Suprapubic skin (tissue), 4 donors: ENCODE results near the gene ONECUT3. TPM values are rescaled to one million over a fixed set of nuclear protein-coding genes. Genes with fewer than 3 reads are reported as not detected.

Experiments used
- DNase-seq, 2 donors: peaks; one replicate each; pipeline ENCODE4 v3.0.0-alpha.2; 2019; ENCODE audit warnings: low spot score in 2 of 2
- H3K27ac ChIP-seq: fragments of 200-600 bp; sonication (generic); one replicate; pipeline ENCODE4 v1.5.1; 2019
- H3K27me3 ChIP-seq: fragments of 200-600 bp; sonication (generic); one replicate; pipeline ENCODE4 v1.5.1; 2019
- H3K36me3 ChIP-seq: fragments of 200-600 bp; sonication (generic); one replicate; pipeline ENCODE4 v1.5.1; 2019
- H3K4me1 ChIP-seq: fragments of 200-600 bp; sonication (generic); one replicate; pipeline ENCODE4 v1.5.1; 2019
- H3K4me3 ChIP-seq: fragments of 200-600 bp; sonication (generic); one replicate; pipeline ENCODE4 v1.5.1; 2019; ENCODE audit warnings: mild to moderate bottlenecking
- H3K9me3 ChIP-seq: fragments of 200-600 bp; sonication (generic); one replicate; pipeline ENCODE4 v1.5.1; 2019
- EP300 ChIP-seq: sonication (generic); formaldehyde crosslinking; IDR thresholded peaks from one replicate; pipeline ENCODE4 v1.6.1; 2017; ENCODE audit warnings: antibody characterized with exemption
- POLR2A ChIP-seq, 2 donors: fragments of 450-650 bp; IDR thresholded peaks; one replicate each; pipeline ENCODE4 v1.6.1; 2017; ENCODE audit warnings: antibody characterized with exemption in 2 of 2, mild to moderate bottlenecking in 2 of 2, moderate library complexity in 2 of 2
- POLR2AphosphoS5 ChIP-seq, 3 donors: sonication (generic); formaldehyde crosslinking; IDR thresholded peaks; one replicate each; pipeline ENCODE4 v1.6.1; 2017; ENCODE audit warnings: antibody characterized with exemption in 3 of 3
- WGBS: methylation state at CpG from one replicate; pipeline ENCODE4 v1.1.5; 2018; 5-methylcytosine and 5-hydroxymethylcytosine counted together
- total RNA-seq, 4 donors: library from RNA; depleted of rRNA; stranded (reverse); fragments of >200 nt; gene quantifications; one replicate each; pipeline ENCODE4 v1.1.0, GENCODE V29; 2016
- TF ChIP-seq, protein P1 (sequence below), 2 donors: fragments of 200-600 bp in 1 of 2; fragments of 450-650 bp in 1 of 2; sonication (generic) in 1 of 2; IDR thresholded peaks; one replicate each; pipeline ENCODE4 v1.5.1; 2016 to 2019; ENCODE audit warnings: antibody characterized with exemption in 2 of 2, mild to moderate bottlenecking in 1 of 2, moderate library complexity in 1 of 2

The ONECUT3 gene
- total RNA-seq, 4 donors from 2014 or later, result not detected

GRCh38 chr19:1747285-1748114, 5.8 kb upstream of the ONECUT3 start:
- H3K27me3 ChIP-seq, result peaks cover 100% of the 10 kb centered on the region
- H3K9me3 ChIP-seq, result no peaks in the 10 kb centered on the region
- H3K27ac ChIP-seq, result no peak overlapping the region
- no peaks in the 10 kb centered on the region for H3K36me3 ChIP-seq
- H3K4me1 ChIP-seq, result peaks cover 36% of the 10 kb centered on the region
- 11% methylated on average over 9 of the region's 22 CpGs for WGBS
- no peak for TF ChIP-seq POLR2AphosphoS5 (IDR thresholded peaks at IDR 0.05)
- TF ChIP-seq, protein P1, sequence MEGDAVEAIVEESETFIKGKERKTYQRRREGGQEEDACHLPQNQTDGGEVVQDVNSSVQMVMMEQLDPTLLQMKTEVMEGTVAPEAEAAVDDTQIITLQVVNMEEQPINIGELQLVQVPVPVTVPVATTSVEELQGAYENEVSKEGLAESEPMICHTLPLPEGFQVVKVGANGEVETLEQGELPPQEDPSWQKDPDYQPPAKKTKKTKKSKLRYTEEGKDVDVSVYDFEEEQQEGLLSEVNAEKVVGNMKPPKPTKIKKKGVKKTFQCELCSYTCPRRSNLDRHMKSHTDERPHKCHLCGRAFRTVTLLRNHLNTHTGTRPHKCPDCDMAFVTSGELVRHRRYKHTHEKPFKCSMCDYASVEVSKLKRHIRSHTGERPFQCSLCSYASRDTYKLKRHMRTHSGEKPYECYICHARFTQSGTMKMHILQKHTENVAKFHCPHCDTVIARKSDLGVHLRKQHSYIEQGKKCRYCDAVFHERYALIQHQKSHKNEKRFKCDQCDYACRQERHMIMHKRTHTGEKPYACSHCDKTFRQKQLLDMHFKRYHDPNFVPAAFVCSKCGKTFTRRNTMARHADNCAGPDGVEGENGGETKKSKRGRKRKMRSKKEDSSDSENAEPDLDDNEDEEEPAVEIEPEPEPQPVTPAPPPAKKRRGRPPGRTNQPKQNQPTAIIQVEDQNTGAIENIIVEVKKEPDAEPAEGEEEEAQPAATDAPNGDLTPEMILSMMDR (IDR thresholded peaks at IDR 0.05), result no peak
- no peak for TF ChIP-seq EP300
- TF ChIP-seq POLR2A (IDR thresholded peaks at IDR 0.05), result no peak
- peak overlapping the region; percentile 26 for H3K4me3 ChIP-seq
- DNase-seq, result no peak

DNA sequence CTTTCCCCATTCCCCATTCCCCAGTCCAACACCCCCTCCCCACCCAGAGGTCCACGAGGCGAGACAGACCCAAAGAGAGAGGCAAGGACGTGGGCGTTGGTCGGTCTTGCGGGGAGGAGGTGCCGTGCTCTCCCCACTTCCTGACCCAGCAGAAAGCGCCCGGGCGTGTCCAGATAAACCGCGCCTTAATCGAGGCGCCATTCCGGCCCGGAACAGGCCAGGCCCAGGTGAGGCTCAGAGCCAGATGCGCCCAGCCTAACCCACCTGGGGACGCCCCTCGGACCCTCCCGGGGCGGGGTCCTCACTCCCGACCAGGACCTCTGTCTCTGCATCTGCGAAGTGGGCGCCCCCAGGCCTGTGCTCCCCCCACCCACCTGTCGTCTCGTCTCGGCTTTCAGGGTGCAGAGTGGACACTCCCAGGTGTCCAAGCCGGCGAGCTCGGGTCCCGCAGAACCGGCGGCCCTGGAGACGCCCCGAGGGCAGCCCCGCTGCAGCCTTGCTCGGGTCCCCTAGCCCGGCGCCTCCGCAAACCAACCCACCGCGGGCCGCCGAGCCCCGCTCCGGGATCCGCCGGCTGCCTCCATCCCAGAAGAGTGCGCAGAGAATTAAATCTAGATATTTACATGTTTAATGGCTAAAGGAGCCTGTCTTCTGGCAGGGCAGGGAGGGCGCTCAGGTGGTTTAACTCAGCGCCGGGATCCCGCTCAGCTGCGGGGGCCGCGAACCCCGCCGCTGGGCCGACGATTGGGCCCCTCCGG, 5.0 kb upstream of the ONECUT3 start:
- peaks cover 36% of the 10 kb centered on the region for H3K4me1 ChIP-seq
- no peak for DNase-seq

DNA sequence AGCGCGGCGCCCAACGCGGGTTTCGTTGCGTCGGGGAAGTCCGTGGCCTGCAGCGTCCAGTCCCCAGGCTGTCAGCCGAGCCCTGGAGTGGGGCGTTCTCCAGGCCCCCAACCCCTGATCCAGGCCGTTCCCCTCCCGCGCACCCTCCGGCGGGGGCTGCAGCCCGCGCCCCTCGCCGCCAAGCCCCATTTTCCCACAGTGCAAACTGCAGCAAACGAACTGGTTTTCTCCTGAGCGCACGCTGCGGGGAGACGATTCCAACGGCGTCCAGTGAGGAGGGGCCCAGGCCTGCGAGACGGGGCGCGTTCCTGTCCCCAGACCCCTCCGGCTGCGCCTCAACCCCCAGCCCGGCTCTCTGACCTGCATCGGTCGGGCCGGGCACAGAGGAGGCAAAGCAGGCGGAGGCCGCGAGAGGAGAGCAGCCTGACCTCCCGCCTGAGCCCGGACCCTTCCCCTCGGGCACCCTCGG, 4.4 kb upstream of the ONECUT3 start:
- DNase-seq, result no peak
- TF ChIP-seq, protein P1 (IDR thresholded peaks at IDR 0.05), result no peak
- no peak for TF ChIP-seq POLR2A (IDR thresholded peaks at IDR 0.05)
- TF ChIP-seq EP300, result no peak
- TF ChIP-seq POLR2AphosphoS5 (IDR thresholded peaks at IDR 0.05), result no peak
- Histone ChIP-seq H3K27ac (no peak overlapping the region), H3K9me3 (no peaks in the 10 kb centered on the region), H3K27me3 (peaks cover 99% of the 10 kb centered on the region), H3K36me3 (no peaks in the 10 kb centered on the region), H3K4me3 (peak overlapping the region; percentile 26), H3K4me1 (peaks cover 36% of the 10 kb centered on the region)
- 5% methylated on average over 4 of the region's 45 CpGs for WGBS

More for the DNA sequence above, 5.0 kb upstream of the ONECUT3 start:
- no peaks in the 10 kb centered on the region for H3K36me3 ChIP-seq
- H3K27me3 ChIP-seq, result peaks cover 100% of the 10 kb centered on the region
- H3K9me3 ChIP-seq, result no peaks in the 10 kb centered on the region
- H3K4me3 ChIP-seq, result peak overlapping the region; percentile 26
- H3K27ac ChIP-seq, result no peak overlapping the region
- 6% methylated on average over 6 of the region's 61 CpGs for WGBS
- TF ChIP-seq, protein P1 (IDR thresholded peaks at IDR 0.05), result no peak
- TF ChIP-seq POLR2AphosphoS5 (IDR thresholded peaks at IDR 0.05) (no peak), EP300 (no peak), POLR2A (IDR thresholded peaks at IDR 0.05) (no peak)

GRCh38 chr19:1749373-1750342, 3.6 kb upstream of the ONECUT3 start:
- Histone ChIP-seq H3K27ac (no peak overlapping the region), H3K36me3 (no peaks in the 10 kb centered on the region), H3K9me3 (no peaks in the 10 kb centered on the region), H3K4me3 (peak overlapping the region; percentile 26), H3K4me1 (peaks cover 37% of the 10 kb centered on the region), H3K27me3 (peaks cover 99% of the 10 kb centered on the region)
- WGBS, result 3% methylated on average over 27 of the region's 99 CpGs
- no peak for TF ChIP-seq POLR2AphosphoS5 (IDR thresholded peaks at IDR 0.05)
- TF ChIP-seq EP300, result no peak
- TF ChIP-seq POLR2A (IDR thresholded peaks at IDR 0.05), result no peak
- TF ChIP-seq, protein P1 (IDR thresholded peaks at IDR 0.05), result no peak
- no peak for DNase-seq
